GM19025 (cell line): Measurements from ENCODE around the gene PASK.

Experiments
- ATAC-seq: cut with Tn5 transposase; IDR thresholded peaks from one replicate; pipeline ENCODE4 v1.9.1; 2021; ENCODE audit warnings: mild to moderate bottlenecking, low read depth, moderate library complexity; ENCODE audit not compliant: unreplicated experiment

Gene PASK

DNA sequence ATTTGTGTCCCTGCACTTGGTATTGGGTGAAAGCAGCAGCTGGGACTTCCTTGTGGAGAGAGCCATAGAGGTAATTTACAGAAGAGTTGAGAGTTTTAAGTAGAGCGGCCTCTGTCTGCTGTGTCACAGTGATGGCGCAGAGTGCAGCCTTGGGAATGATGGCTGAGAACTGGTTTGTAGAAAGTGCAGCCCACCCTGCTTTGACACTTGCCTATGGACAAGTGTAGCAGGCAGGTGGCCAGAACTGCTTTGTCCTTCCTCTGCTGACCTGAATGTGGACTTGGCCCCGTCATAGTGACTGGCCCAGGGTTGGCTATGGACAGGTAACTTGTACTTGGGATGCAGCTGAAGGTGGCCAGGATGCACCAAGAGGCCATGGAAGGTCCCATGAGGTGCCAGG lies 32.9 kb upstream of the PASK start:
- no peak for ATAC-seq

DNA sequence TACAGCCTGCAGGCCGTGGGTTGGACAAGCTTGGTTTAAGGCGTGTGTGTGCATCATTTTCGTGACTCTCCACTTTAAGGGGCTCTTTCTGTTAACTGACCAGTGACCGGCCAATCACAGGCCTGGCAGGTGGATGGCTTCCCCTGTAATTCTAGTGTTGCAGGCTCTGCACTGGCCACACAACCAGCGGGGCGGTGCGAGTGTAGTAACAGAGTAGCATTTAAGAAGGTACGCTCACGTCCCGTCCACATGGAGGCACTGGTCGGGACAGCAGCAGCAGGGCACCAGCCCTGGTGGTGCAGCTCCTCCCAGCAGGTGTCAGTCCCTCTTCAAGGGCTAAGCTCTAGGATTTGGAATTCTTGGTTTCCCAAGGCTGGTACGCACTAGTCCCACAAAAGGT lies 31.2 kb upstream of the PASK start:
- no peak for ATAC-seq

GRCh38 chr2:241179899-241180298 lies 30.6 kb upstream of the PASK start:
- ATAC-seq, result no peak

- ATAC-seq, result no peak
Measured at GRCh38 chr2:241178961-241179360, 29.7 kb upstream of the PASK start.

GRCh38 chr2:241177526-241178334 lies 28.5 kb upstream of the PASK start:
- no peak for ATAC-seq

- ATAC-seq, result no peak
Measured at GRCh38 chr2:241173557-241173956, 24.3 kb upstream of the PASK start.

GRCh38 chr2:241168366-241168765 lies 19.1 kb upstream of the PASK start:
- ATAC-seq, result no peak

- no peak for ATAC-seq
Measured at GRCh38 chr2:241163601-241164118, 14.4 kb upstream of the PASK start.

GRCh38 chr2:241161646-241162281 lies 12.5 kb upstream of the PASK start:
- ATAC-seq, result no peak

GRCh38 chr2:241160318-241160717 lies 11.0 kb upstream of the PASK start:
- no peak for ATAC-seq

DNA sequence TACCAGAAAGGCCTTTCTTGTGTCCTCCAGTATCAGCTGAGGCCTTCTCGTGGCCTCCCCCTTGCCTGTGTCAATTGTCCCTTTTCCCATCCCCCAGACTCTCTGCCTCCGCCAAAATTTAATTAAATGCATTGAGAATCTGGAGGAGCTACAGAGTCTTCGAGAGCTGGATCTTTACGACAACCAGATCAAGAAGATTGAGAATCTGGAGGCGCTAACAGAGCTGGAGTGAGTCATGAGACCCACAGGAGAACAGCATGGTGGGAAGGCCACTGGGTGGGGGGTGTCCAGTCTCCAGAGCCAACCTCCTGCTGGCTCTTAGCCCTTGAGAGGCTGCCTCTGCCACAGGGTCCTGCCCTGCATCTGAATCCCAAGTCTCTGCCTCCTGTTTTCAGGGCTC lies 9.8 kb upstream of the PASK start:
- no peak for ATAC-seq

GRCh38 chr2:241158546-241158900 lies 9.3 kb upstream of the PASK start:
- ATAC-seq, result no peak

GRCh38 chr2:241157841-241158545 lies 8.7 kb upstream of the PASK start:
- ATAC-seq, result no peak

- ATAC-seq, result no peak
Measured at GRCh38 chr2:241156971-241157441, 7.7 kb upstream of the PASK start.

DNA sequence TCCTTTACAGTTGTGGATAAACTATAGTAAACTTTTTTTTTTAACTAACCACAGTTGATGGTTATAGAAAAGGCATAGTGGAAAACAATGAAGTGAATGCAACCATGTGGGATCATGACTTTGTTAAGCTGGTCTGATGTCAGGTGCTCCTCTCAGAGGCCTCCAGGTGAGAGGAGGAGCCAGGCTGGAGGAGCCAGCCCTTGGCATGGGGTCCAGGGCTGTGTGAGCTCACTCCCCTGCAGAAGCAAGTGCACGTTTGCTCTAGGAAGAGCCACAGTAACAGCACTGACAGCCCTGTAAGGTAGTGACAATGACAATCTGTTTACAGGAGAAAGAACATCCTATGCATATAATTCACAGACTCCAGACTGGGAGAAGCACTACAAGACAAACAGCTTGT lies 6.7 kb upstream of the PASK start:
- no peak for ATAC-seq

GRCh38 chr2:241154915-241155314 lies 5.6 kb upstream of the PASK start:
- ATAC-seq, result no peak

DNA sequence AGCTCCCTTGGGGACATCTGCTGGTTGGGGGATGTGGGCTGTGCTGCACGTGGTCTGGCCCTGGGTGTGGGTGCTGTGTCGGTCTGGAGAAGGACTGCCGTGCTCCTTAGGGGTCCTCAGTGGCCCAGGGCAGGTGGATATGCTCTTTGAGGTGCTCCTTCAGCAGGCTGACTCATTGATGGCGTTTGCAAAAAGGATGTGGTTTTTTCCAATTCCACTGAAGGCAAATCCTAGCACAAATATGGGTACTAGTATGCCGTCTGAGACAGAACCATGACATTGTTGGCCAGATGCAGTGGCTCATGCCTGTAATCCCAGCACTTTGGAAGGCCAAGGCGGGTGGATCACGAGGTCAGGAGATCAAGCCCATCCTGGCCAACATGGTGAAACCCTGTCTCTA lies 4.3 kb upstream of the PASK start:
- ATAC-seq, result no peak

GRCh38 chr2:241151934-241152660 lies 2.8 kb upstream of the PASK start:
- ATAC-seq, result no peak

- ATAC-seq, result no peak
Measured at GRCh38 chr2:241150660-241151530, 1.6 kb upstream of the PASK start.
